Gastrocnemius medialis (tissue), 4 donors: ENCODE measurements around the gene RRBP1.

ENCODE experiments used
- POLR2A ChIP-seq, 2 donors: fragments of 450-650 bp; IDR thresholded peaks; one replicate each; pipeline ENCODE4 v1.6.1; 2017; ENCODE audit warnings: antibody characterized with exemption in 2 of 2, mild to moderate bottlenecking in 2 of 2, moderate library complexity in 2 of 2
- TF ChIP-seq, protein P1 (sequence below), 5 experiments: fragments of 450-650 bp in 3 of 5; fragments of 200-600 bp in 2 of 5; sonication (generic) in 2 of 5; IDR thresholded peaks in 4 of 5; conservative IDR thresholded peaks in 1 of 5; 1 replicate in 4 of 5; 2 replicates in 1 of 5; pipeline ENCODE4 v1.5.1; 2016 to 2019; ENCODE audit warnings: antibody characterized with exemption in 5 of 5, mild to moderate bottlenecking in 3 of 5, moderate library complexity in 3 of 5

DNA sequence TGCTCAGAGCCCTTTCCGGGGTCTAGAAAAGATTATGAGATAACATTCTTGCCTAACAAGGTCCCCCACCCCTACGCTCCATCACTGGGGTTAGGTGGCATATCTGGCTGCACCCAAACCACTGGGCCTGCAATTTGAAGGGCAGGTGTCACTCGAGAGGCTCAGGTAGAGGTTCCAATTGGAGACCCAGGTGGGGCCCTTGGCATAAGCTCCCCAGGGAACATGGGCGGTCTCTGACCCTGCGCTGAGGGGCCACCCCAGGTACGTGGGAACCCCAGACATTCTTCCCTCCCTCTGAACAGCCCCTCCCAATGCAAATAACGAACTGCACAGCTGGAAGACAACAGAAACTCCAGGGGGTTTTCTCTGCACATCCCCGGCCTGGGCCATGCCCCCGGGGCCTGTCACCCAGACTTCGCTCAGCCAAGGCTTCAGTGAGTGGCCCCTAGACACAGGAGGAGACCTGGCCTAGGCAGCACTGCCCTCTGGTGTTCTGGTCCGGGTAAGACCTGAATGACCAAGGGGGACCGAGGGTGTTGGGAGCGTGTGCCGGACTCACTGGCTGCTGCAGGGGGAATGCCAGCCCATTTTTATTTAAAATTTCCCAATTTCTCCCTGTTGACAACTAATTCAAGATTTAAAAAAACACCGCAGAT, 64.7 kb downstream of the RRBP1 start:
- no peak for TF ChIP-seq POLR2A (IDR thresholded peaks at IDR 0.05)
- TF ChIP-seq, protein P1, sequence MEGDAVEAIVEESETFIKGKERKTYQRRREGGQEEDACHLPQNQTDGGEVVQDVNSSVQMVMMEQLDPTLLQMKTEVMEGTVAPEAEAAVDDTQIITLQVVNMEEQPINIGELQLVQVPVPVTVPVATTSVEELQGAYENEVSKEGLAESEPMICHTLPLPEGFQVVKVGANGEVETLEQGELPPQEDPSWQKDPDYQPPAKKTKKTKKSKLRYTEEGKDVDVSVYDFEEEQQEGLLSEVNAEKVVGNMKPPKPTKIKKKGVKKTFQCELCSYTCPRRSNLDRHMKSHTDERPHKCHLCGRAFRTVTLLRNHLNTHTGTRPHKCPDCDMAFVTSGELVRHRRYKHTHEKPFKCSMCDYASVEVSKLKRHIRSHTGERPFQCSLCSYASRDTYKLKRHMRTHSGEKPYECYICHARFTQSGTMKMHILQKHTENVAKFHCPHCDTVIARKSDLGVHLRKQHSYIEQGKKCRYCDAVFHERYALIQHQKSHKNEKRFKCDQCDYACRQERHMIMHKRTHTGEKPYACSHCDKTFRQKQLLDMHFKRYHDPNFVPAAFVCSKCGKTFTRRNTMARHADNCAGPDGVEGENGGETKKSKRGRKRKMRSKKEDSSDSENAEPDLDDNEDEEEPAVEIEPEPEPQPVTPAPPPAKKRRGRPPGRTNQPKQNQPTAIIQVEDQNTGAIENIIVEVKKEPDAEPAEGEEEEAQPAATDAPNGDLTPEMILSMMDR (IDR thresholded peaks at IDR 0.05 in 4 of 5, conservative IDR thresholded peaks at IDR 0.05 in 1 of 5), result peak; percentile 65 to 87 (median 83)
